Gastrocnemius medialis (tissue), 4 donors: ENCODE data around the gene PLA2G6.

Source experiments
- CTCF ChIP-seq, 5 experiments: fragments of 450-650 bp in 3 of 5; fragments of 200-600 bp in 2 of 5; sonication (generic) in 2 of 5; IDR thresholded peaks in 4 of 5; conservative IDR thresholded peaks in 1 of 5; 1 replicate in 4 of 5; 2 replicates in 1 of 5; pipeline ENCODE4 v1.5.1; 2016 to 2019; ENCODE audit warnings: antibody characterized with exemption in 5 of 5, mild to moderate bottlenecking in 3 of 5, moderate library complexity in 3 of 5
- POLR2A ChIP-seq, 2 donors: fragments of 450-650 bp; IDR thresholded peaks; one replicate each; pipeline ENCODE4 v1.6.1; 2017; ENCODE audit warnings: antibody characterized with exemption in 2 of 2, mild to moderate bottlenecking in 2 of 2, moderate library complexity in 2 of 2

- TF ChIP-seq POLR2A (IDR thresholded peaks at IDR 0.05) (no peak), CTCF (IDR thresholded peaks at IDR 0.05 in 4 of 5, conservative IDR thresholded peaks at IDR 0.05 in 1 of 5) (no peak)
Measured at GRCh38 chr22:38080474-38080849, 101.2 kb downstream of the PLA2G6 start.
